ENCODE results near the gene RANBP3. TPM values are rescaled to one million over a fixed set of nuclear protein-coding genes. Genes with fewer than 3 reads are reported as not detected.

The RANBP3 gene
- total RNA-seq, 1 experiment from 2014 or later, result 44.1 TPM

DNA sequence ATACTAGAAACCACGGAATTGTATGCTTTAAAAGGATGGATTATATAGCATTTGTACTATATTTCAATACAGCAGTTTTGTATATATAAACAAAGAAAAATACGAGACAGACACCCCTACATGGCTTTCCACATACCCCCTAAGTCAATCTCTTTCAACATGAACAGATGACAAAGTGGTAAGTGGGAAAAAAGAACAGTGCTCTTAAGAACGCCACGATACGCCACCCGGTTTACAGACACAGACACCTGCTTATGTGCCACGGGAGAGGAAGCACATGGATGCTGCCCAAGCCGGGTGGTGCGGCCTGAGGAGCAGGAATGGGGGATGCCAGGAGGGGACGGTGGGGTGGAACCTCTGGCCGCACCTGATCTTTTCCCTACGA lies 55.8 kb downstream of the RANBP3 start:
- TF ChIP-seq EZH2 (IDR thresholded peaks at IDR 0.05; ENCODE audit: low read depth), result no peak
- intact Hi-C loops (cut with micrococcal nuclease; ENCODE audit: unreplicated experiment), result no loop called here
- Histone ChIP-seq H3K27me3 (ENCODE audit: insufficient read depth, low read depth) (no peaks in the 10 kb centered on the region), H3K36me3 (ENCODE audit: low read depth) (no peaks in the 10 kb centered on the region), H3K4me3 (no peak overlapping the region), H3K9me3 (ENCODE audit: insufficient read depth, low read depth) (no peaks in the 10 kb centered on the region), H3K4me2 (no peak overlapping the region), H3F3A (ENCODE audit: insufficient read depth, low read depth) (no peaks in the 10 kb centered on the region), H2AFZ (no peak overlapping the region), H4K20me1 (ENCODE audit: insufficient read depth) (no peaks in the 10 kb centered on the region), H3K79me2 (ENCODE audit: low read depth) (no peaks in the 10 kb centered on the region), H3K9me2 (ENCODE audit: insufficient read depth) (no peaks in the 10 kb centered on the region), H3K27ac (no peak overlapping the region), H3K4me1 (replicated peaks; ENCODE audit: insufficient read depth) (no peaks in the 10 kb centered on the region)
- BruUV-seq (replicated peaks), result no TSS peak
- ChIA-PET POLR2A (ENCODE audit: unreplicated experiment) (no interaction called here), CTCF (no interaction called here)
- DNase-seq, result no peak

DNA sequence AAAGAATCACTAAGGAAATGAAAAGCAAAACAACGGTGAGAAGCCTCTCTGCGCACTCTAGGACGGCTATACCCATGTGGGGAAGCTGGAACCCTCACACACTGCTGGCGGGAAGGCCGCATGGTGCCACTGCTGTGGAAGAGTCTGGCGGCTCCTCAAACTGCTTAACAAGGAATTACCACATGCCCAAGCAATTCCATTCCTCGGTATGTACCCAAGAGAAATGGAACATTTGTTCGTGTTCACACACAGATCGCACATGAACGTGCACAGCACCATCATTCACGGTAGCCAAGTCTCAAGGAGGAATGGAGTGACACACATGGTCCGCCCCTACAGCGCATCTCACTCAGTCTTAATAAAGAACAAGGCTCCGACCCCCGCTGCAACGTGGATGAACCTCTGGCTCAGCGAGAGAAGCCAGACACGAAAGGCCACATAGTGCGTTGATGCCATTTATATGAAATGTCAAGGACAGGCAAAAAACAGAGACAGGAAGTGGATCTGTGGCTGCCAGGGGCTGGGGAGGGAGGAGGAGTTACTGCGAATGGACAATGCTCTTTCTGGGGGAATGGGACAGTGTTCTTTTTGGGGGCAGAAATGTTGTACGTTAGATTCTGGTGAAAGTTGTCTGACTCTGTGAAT lies 56.3 kb downstream of the RANBP3 start:
- Histone ChIP-seq H3K9me2 (ENCODE audit: insufficient read depth) (no peaks in the 10 kb centered on the region), H3K9me3 (ENCODE audit: insufficient read depth, low read depth) (no peaks in the 10 kb centered on the region), H4K20me1 (ENCODE audit: insufficient read depth) (no peaks in the 10 kb centered on the region), H3F3A (ENCODE audit: insufficient read depth, low read depth) (no peaks in the 10 kb centered on the region), H3K4me2 (no peak overlapping the region), H3K4me3 (no peak overlapping the region), H3K27me3 (ENCODE audit: insufficient read depth, low read depth) (no peaks in the 10 kb centered on the region), H2AFZ (no peak overlapping the region), H3K4me1 (replicated peaks; ENCODE audit: insufficient read depth) (no peaks in the 10 kb centered on the region), H3K36me3 (ENCODE audit: low read depth) (no peaks in the 10 kb centered on the region), H3K79me2 (ENCODE audit: low read depth) (no peaks in the 10 kb centered on the region), H3K27ac (no peak overlapping the region)
- BruUV-seq (replicated peaks), result no TSS peak
- TF ChIP-seq, protein P1, sequence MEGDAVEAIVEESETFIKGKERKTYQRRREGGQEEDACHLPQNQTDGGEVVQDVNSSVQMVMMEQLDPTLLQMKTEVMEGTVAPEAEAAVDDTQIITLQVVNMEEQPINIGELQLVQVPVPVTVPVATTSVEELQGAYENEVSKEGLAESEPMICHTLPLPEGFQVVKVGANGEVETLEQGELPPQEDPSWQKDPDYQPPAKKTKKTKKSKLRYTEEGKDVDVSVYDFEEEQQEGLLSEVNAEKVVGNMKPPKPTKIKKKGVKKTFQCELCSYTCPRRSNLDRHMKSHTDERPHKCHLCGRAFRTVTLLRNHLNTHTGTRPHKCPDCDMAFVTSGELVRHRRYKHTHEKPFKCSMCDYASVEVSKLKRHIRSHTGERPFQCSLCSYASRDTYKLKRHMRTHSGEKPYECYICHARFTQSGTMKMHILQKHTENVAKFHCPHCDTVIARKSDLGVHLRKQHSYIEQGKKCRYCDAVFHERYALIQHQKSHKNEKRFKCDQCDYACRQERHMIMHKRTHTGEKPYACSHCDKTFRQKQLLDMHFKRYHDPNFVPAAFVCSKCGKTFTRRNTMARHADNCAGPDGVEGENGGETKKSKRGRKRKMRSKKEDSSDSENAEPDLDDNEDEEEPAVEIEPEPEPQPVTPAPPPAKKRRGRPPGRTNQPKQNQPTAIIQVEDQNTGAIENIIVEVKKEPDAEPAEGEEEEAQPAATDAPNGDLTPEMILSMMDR (conservative IDR thresholded peaks at IDR 0.05), result no peak
- TF ChIP-seq EZH2 (IDR thresholded peaks at IDR 0.05; ENCODE audit: low read depth), result no peak
- DNase-seq, result no peak
- POLR2A ChIA-PET (ENCODE audit: unreplicated experiment), result no interaction called here
- CTCF ChIA-PET, result no interaction called here
- intact Hi-C loops (cut with micrococcal nuclease; ENCODE audit: unreplicated experiment), result no loop called here

DNA sequence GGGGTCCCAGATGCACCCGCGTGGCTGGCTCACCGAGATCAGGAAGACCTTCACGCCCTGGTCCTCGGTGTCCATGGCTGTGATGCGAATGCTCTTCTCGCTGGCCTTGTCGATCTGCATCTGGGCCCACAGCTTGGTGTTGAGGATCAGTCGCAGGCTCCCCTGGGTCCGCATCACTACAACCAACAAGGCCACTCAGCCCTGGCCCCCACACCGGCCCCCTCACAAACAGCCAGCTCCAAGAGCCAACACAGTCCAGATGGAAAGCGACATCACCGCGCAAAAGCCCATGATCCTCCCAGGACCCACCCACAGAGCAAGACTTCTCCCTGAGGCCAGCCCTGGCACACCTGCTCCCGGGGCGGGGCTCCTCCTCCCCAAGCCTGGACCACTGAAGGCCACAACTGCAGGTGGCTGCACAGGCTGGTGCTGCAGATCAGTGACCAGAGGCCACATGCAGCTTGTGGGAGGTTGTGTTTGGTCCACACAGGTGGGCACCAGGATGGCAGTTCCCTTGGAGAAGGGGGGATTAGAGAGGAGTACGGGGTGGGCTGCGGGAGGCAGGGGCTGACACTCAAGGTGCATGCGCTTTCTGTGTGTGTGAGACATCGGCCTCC lies 59.4 kb downstream of the RANBP3 start:
- intact Hi-C loops (cut with micrococcal nuclease; ENCODE audit: unreplicated experiment), result no loop called here
- CTCF ChIA-PET, result no interaction called here
- POLR2A ChIA-PET (ENCODE audit: unreplicated experiment), result no interaction called here
- no peak for DNase-seq
- Histone ChIP-seq H3K27ac (no peak overlapping the region), H4K20me1 (ENCODE audit: insufficient read depth) (no peaks in the 10 kb centered on the region), H3K4me2 (no peak overlapping the region), H3K36me3 (ENCODE audit: low read depth) (no peaks in the 10 kb centered on the region), H3K9me2 (ENCODE audit: insufficient read depth) (no peaks in the 10 kb centered on the region), H3K79me2 (ENCODE audit: low read depth) (no peaks in the 10 kb centered on the region), H3K27me3 (ENCODE audit: insufficient read depth, low read depth) (no peaks in the 10 kb centered on the region), H3F3A (ENCODE audit: insufficient read depth, low read depth) (no peaks in the 10 kb centered on the region; the same call in none of the 2 replicates), H3K4me1 (replicated peaks; ENCODE audit: insufficient read depth) (peaks cover 23% of the 10 kb centered on the region), H2AFZ (no peak overlapping the region), H3K9me3 (ENCODE audit: insufficient read depth, low read depth) (no peaks in the 10 kb centered on the region), H3K4me3 (no peak overlapping the region)
- TF ChIP-seq, protein P1 (conservative IDR thresholded peaks at IDR 0.05), result no peak
- TF ChIP-seq EZH2 (IDR thresholded peaks at IDR 0.05; ENCODE audit: low read depth), result no peak
- no TSS peak for BruUV-seq (replicated peaks)

All from PC-9 (cell line).